K562 (cell line): ENCODE results near the gene CSPG5. TPM values are rescaled to one million over a fixed set of nuclear protein-coding genes. Genes with fewer than 3 reads are reported as not detected.

Experiments used
- ATAC-seq: fragments of 200-7000 bp; cut with Tn5 transposase; 3 replicates; pipeline ENCODE4 v1.9.1; 2020; ENCODE audit warnings: moderate library complexity
- BruUV-seq: library from RNA; stranded (reverse); fragments of 400-500 nt; replicated peaks from 2 replicates; lab custom pipeline; 2021; lab: Mats Ljungman, UMichigan
- CTCF ChIA-PET: fragments of 300-600 bp; formaldehyde crosslinking; extraction: SDS; loops from one replicate; lab custom pipeline; 2021; ENCODE audit warnings: low intra/inter-chr PET ratio; lab: Yijun Ruan, JAX
- POLR2A ChIA-PET: fragments of 300-600, 350-650 bp; sonication (Branson Sonifier 250); formaldehyde crosslinking; extraction: SDS; loops from one replicate; lab custom pipeline; 2021; ENCODE audit warnings: antibody characterized with exemption, inconsistent platforms; lab: Yijun Ruan, JAX
- DNase-seq, 4 experiments: peaks; one replicate each; pipeline versions ENCODE4 v3.0.0 to v3.0.0-alpha.2; 2011 to 2018; ENCODE audit warnings: low spot score in 3 of 4, mixed read lengths in 3 of 4; ENCODE audit errors: extremely low read depth in 1 of 4
- FAIRE-seq: peaks from 2 replicates; lab custom pipeline; 2011; peaks lifted over from hg19 to GRCh38; lab: Jason Lieb, UNC
- H2AFZ ChIP-seq: 2 replicates; pipeline ENCODE4 v1.6.0; 2011; ENCODE audit warnings: low read depth, low read length, control low read depth, inconsistent platforms
- H3K27ac ChIP-seq: fragments of 200-600 bp; 3 replicates; pipeline ENCODE4 v1.8.0; 2011; ENCODE audit warnings: low read depth, mild to moderate bottlenecking, control low read depth, inconsistent platforms, low read length, moderate library complexity, mixed read lengths; ENCODE audit errors: extremely low read depth
- H3K27me3 ChIP-seq, 2 experiments: fragments of 300-600 bp in 1 of 2; 2 replicates in 1 of 2; 3 replicates in 1 of 2; pipeline versions ENCODE4 v1.6.0 to v1.8.0; 2011; ENCODE audit warnings: inconsistent platforms in 2 of 2, low read length in 2 of 2, mild to moderate bottlenecking in 1 of 2, mixed read lengths in 1 of 2, moderate library complexity in 1 of 2; ENCODE audit not compliant: control insufficient read depth in 2 of 2, insufficient read depth in 2 of 2
- H3K36me3 ChIP-seq: fragments of 300-600 bp; 3 replicates; pipeline ENCODE4 v1.8.0; 2011; ENCODE audit warnings: mild to moderate bottlenecking, low read length, inconsistent platforms; ENCODE audit not compliant: control insufficient read depth, insufficient read depth
- H3K4me1 ChIP-seq, 2 experiments: fragments of 200-600 bp in 1 of 2; replicated peaks in 1 of 2; 2 replicates in 1 of 2; 3 replicates in 1 of 2; pipeline versions ENCODE4 v1.5.1 to v1.8.0; 2011; ENCODE audit warnings: inconsistent platforms in 2 of 2, low read length in 2 of 2, mild to moderate bottlenecking in 1 of 2, mixed read lengths in 1 of 2, moderate library complexity in 1 of 2; ENCODE audit not compliant: control insufficient read depth in 2 of 2, insufficient read depth in 2 of 2
- H3K4me2 ChIP-seq: 2 replicates; pipeline ENCODE4 v1.6.1; 2011; ENCODE audit warnings: low read length, control low read depth, inconsistent platforms, mixed read lengths; ENCODE audit not compliant: insufficient read depth
- H3K4me3 ChIP-seq: fragments of 200-600 bp; sonication (generic), shearing (Covaris generic); 2 replicates; pipeline ENCODE4 v1.5.1; 2016; ENCODE audit warnings: control low read depth, inconsistent platforms
- H3K79me2 ChIP-seq: fragments of 200-600 bp; 3 replicates; pipeline ENCODE4 v1.8.0; 2011; ENCODE audit warnings: low read length, inconsistent platforms; ENCODE audit not compliant: control insufficient read depth, insufficient read depth
- H3K9ac ChIP-seq, 2 experiments: 2 replicates each; pipeline versions ENCODE4 v1.6.0 to v1.6.1; 2011; ENCODE audit warnings: low read depth in 2 of 2, low read length in 2 of 2, control low read depth in 1 of 2, inconsistent platforms in 1 of 2, mild to moderate bottlenecking in 1 of 2, mixed read lengths in 1 of 2; ENCODE audit not compliant: insufficient read depth in 1 of 2
- H3K9me1 ChIP-seq: one replicate; pipeline ENCODE4 v1.6.0; 2011; ENCODE audit warnings: inconsistent platforms, mild to moderate bottlenecking, low read length, moderate library complexity; ENCODE audit not compliant: control insufficient read depth, insufficient read depth
- H3K9me3 ChIP-seq: replicated peaks from 2 replicates; pipeline ENCODE4 v1.5.1; 2011; ENCODE audit warnings: low read depth, low read length, inconsistent platforms; ENCODE audit not compliant: control insufficient read depth, insufficient read depth
- H4K20me1 ChIP-seq: replicated peaks from 2 replicates; pipeline ENCODE4 v1.6.1; 2011; ENCODE audit warnings: low read length, inconsistent platforms, mixed read lengths; ENCODE audit not compliant: control insufficient read depth, insufficient read depth
- ATF1 ChIP-seq, 2 experiments: fragments of 450-650 bp in 1 of 2; IDR thresholded peaks; 2 replicates each; pipeline ENCODE4 v1.6.1; 2016; ENCODE audit warnings: missing compliant biosample characterization in 1 of 2, missing genetic modification characterization in 1 of 2
- CGGBP1 ChIP-seq: fragments of 250-450 bp; sonication (Bioruptor Pico); IDR thresholded peaks from 2 replicates; pipeline ENCODE4 v1.9.0; 2021; ENCODE audit warnings: mild to moderate bottlenecking
- DMBX1 ChIP-seq: fragments of 250-450 bp; sonication (Bioruptor Pico); IDR thresholded peaks from 2 replicates; pipeline ENCODE4 v1.8.0; 2022; ENCODE audit warnings: inconsistent platforms, mild to moderate bottlenecking, moderate library complexity, borderline replicate concordance
- DPF2 ChIP-seq: fragments of 450-650 bp; IDR thresholded peaks from 2 replicates; pipeline ENCODE4 v1.6.1; 2016
- HDAC1 ChIP-seq, 2 experiments: fragments of 450-650 bp; IDR thresholded peaks; 2 replicates each; pipeline ENCODE4 v1.6.1; 2016 to 2017; ENCODE audit warnings: inconsistent platforms in 1 of 2, mild to moderate bottlenecking in 1 of 2, moderate library complexity in 1 of 2
- HDAC2 ChIP-seq: fragments of 450-650 bp; IDR thresholded peaks from 2 replicates; pipeline ENCODE4 v1.6.1; 2016; ENCODE audit warnings: mild to moderate bottlenecking
- MAFK ChIP-seq: IDR thresholded peaks from 2 replicates; pipeline ENCODE4 v1.6.1; 2011; ENCODE audit warnings: low read length, improper control_type of control experiment
- MTA1 ChIP-seq: fragments of 450-650 bp; IDR thresholded peaks from 2 replicates; pipeline ENCODE4 v1.6.1; 2017; ENCODE audit warnings: borderline replicate concordance
- NFE2 ChIP-seq: IDR thresholded peaks from 2 replicates; pipeline ENCODE4 v1.6.1; 2014; ENCODE audit warnings: antibody characterized with exemption, low read depth
- SMARCE1 ChIP-seq: fragments of 450-650 bp; IDR thresholded peaks from 2 replicates; pipeline ENCODE4 v1.7.1; 2016; ENCODE audit warnings: mild to moderate bottlenecking
- ZNF280A ChIP-seq: fragments of 450-650 bp; IDR thresholded peaks from 2 replicates; pipeline ENCODE4 v1.6.1; 2018; ENCODE audit warnings: mild to moderate bottlenecking, low read depth; ENCODE audit not compliant: partially characterized antibody
- ZNF511 ChIP-seq: sonication (generic); formaldehyde crosslinking; IDR thresholded peaks from 2 replicates; pipeline ENCODE4 v1.8.0; 2022; ENCODE audit warnings: mild to moderate bottlenecking, missing genetic modification reagents
- ZNF668 ChIP-seq: fragments of 250-450 bp; sonication (Bioruptor Pico); IDR thresholded peaks from 2 replicates; pipeline ENCODE4 v1.8.0; 2022; ENCODE audit warnings: mild to moderate bottlenecking, inconsistent platforms
- WGBS: fragments of 100-300 bp; shearing (Covaris generic); methylation state at CpG from one replicate; pipeline ENCODE4 v1.1.6; 2016; ENCODE audit warnings: low coverage, mixed read lengths; ENCODE audit not compliant: insufficient coverage; ENCODE audit errors: missing lambda C conversion rate; 5-methylcytosine and 5-hydroxymethylcytosine counted together
- in situ Hi-C: fragments of 300-500 bp; cut with MboI; formaldehyde crosslinking; loops from 4 replicates; pipeline ENCODE4 v1.15.0; 2018; ENCODE audit warnings: inconsistent platforms, mixed read lengths
- intact Hi-C: fragments of 100-400 bp; cut with micrococcal nuclease; formaldehyde crosslinking; loops from 2 replicates; pipeline ENCODE4 v1.14.2; 2022
- polyA plus RNA-seq, 8 experiments: library from polyadenylated mRNA; depleted of rRNA in 4 of 8; stranded (reverse) in 5 of 8; unstranded in 3 of 8; fragments of >200 nt; fragmentation: Nextera tagmentation in 2 of 8; fragmentation: Illumina TruSeq in 1 of 8; extraction: Ambion mirVana in 2 of 8; extraction: Trizol in 1 of 8; gene quantifications; 2 replicates each; pipeline versions ENCODE4 v1.2.1 to v1.2.3, GENCODE V29; 2011 to 2014; ENCODE audit warnings: inconsistent platforms in 1 of 8, missing spikeins in 1 of 8
- total RNA-seq, 7 experiments: library from RNA; depleted of rRNA in 6 of 7; stranded (reverse); fragments of >200 nt in 6 of 7; fragmentation: Illumina TruSeq in 2 of 7; extraction: Trizol in 2 of 7; gene quantifications; 2 replicates each; pipeline versions ENCODE4 v1.2.1 to v1.2.3, GENCODE V29; 2011 to 2021; ENCODE audit warnings: low replicate concordance in 1 of 7
- TF ChIP-seq, protein P1 (sequence below): fragments of 250-450 bp; sonication (Bioruptor Pico); IDR thresholded peaks from 2 replicates; pipeline ENCODE4 v1.9.0; 2021; ENCODE audit warnings: mild to moderate bottlenecking, inconsistent platforms
- TF ChIP-seq, protein P2 (sequence below), 2 experiments: fragments of 450-650 bp; IDR thresholded peaks; 2 replicates each; pipeline ENCODE4 v1.6.1; 2016

Gene CSPG5
- total and polyA plus RNA-seq, 9 of the 15 experiments (the other 6 are each of a cell fraction or from before 2014, with no cell fraction given) = 0.06 to 3.3 (median 2.4) TPM

DNA sequence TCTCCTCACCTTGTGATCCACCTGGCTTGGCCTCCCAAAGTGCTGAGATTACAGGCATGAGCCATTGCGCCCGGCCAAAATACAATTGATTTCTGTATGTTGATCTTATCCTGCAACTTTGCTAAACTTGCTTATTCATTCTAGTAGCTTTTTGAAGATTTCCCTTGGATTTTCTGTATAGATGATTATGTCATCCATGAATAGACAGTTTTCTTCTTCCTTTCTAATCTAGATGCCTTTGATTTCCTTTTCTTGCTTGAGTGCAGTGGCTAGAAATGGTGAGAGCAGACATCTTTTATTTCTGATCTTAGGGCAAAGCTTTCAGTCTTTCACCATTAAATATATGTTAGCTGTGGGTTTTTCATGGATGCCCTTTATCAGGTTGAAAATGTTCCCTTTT is 60.7 kb downstream of the CSPG5 start (continued):
- TF ChIP-seq ZNF511 (CRISPR knock-in tag) = no peak
- TF ChIP-seq DPF2 = peak; percentile 56; the same call in 1 of the 2 replicates
- peak; percentile 70 for TF ChIP-seq NFE2
- no peak for TF ChIP-seq ZNF280A
- TF ChIP-seq CGGBP1 (CRISPR knock-in tag) = no peak

DNA sequence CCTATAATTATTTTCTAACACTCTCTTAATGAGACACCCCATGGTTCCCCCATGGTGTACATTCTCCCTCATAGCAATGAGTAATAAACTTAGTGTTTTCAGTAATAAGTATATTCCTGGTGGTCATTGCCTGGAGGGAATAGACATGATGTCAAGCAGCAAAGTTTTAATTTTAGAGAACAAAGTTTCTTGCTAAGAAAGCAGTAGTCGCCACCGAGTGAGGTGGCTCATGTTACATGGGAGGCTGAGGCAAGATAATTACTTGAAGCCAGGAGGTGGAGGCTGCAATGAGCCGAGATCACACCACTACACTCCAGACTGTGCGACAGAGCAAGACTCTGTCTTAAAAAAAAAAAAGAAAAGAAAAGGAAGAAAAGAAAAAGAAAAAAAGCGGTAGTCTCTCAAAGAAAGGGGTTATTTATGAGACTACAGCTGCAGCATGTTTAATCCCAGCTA is 62.8 kb downstream of the CSPG5 start:
- peaks cover 30 to 33% of the 10 kb centered on the region in 2 experiments for H3K4me1 ChIP-seq
- TF ChIP-seq HDAC1 (IDR thresholded peaks at IDR 0.05) (peak in 1 of 2 experiments; percentile 47; a peak in 1 of 4 replicates), DMBX1 (CRISPR knock-in tag) (0 out of 2 replicates have a peak, but pooled peaks have one; percentile 18), MAFK (no peak), HDAC2 (peak; percentile 39; the same call in 1 of the 2 replicates), DPF2 (peak; percentile 71; the same call in 1 of the 2 replicates), ATF1 (CRISPR knock-in tag; IDR thresholded peaks at IDR 0.05) (no peak), ATF1 (tag; IDR thresholded peaks at IDR 0.05) (0 out of 2 replicates have a peak, but pooled peaks have one; percentile 17), MTA1 (peak; percentile 23; the same call in 1 of the 2 replicates), SMARCE1 (peak; percentile 56), ZNF668 (CRISPR knock-in tag) (peak; percentile 15; the same call in 1 of the 2 replicates)
- TF ChIP-seq, protein P1, sequence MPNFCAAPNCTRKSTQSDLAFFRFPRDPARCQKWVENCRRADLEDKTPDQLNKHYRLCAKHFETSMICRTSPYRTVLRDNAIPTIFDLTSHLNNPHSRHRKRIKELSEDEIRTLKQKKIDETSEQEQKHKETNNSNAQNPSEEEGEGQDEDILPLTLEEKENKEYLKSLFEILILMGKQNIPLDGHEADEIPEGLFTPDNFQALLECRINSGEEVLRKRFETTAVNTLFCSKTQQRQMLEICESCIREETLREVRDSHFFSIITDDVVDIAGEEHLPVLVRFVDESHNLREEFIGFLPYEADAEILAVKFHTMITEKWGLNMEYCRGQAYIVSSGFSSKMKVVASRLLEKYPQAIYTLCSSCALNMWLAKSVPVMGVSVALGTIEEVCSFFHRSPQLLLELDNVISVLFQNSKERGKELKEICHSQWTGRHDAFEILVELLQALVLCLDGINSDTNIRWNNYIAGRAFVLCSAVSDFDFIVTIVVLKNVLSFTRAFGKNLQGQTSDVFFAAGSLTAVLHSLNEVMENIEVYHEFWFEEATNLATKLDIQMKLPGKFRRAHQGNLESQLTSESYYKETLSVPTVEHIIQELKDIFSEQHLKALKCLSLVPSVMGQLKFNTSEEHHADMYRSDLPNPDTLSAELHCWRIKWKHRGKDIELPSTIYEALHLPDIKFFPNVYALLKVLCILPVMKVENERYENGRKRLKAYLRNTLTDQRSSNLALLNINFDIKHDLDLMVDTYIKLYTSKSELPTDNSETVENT (CRISPR knock-in tag) = no peak
- TF ChIP-seq, protein P2, sequence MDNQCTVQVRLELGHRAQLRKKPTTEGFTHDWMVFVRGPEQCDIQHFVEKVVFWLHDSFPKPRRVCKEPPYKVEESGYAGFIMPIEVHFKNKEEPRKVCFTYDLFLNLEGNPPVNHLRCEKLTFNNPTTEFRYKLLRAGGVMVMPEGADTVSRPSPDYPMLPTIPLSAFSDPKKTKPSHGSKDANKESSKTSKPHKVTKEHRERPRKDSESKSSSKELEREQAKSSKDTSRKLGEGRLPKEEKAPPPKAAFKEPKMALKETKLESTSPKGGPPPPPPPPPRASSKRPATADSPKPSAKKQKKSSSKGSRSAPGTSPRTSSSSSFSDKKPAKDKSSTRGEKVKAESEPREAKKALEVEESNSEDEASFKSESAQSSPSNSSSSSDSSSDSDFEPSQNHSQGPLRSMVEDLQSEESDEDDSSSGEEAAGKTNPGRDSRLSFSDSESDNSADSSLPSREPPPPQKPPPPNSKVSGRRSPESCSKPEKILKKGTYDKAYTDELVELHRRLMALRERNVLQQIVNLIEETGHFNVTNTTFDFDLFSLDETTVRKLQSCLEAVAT (IDR thresholded peaks at IDR 0.05) = peak; percentile 46 to 70; a peak in 1 of 4 replicates

More for the DNA sequence above, 62.8 kb downstream of the CSPG5 start:
- peak overlapping the region in 1 of 2 experiments; percentile 53; a peak in 2 of 4 replicates for H3K9ac ChIP-seq
- CTCF ChIA-PET = interaction anchor here (0.6 kb wide), 1 partner anchor 76 kb away, joined by 3 read pairs; no protein-coding TSS in a partner anchor
- H3K36me3 ChIP-seq = peaks cover 12% of the 10 kb centered on the region; the same call in 2 of the 3 replicates
- H3K79me2 ChIP-seq = peaks cover 23% of the 10 kb centered on the region
- in situ Hi-C loops (loop anchor here (5.0 kb wide), 1 partner anchor 271 kb away; no protein-coding TSS in a partner anchor), intact Hi-C loops (no loop called here)
- H3K9me3 ChIP-seq = no peaks in the 10 kb centered on the region
- POLR2A ChIA-PET = interaction anchor here (0.6 to 1.8 kb wide), 7 partner anchors 11 to 309 kb away, joined by 3 to 6 read pairs (median 3); partner anchors contain the start of gene SCAP
- 3% methylated on average over 5 of the region's 5 CpGs for WGBS
- H3K27me3 ChIP-seq = no peaks in the 10 kb centered on the region
- ATAC-seq = peak; percentile 19; the same call in 2 of the 3 replicates
- DNase-seq = peak in 1 of 4 experiments; percentile 79
- no peak overlapping the region for H3K4me3 ChIP-seq
- no peak for FAIRE-seq
- H3K4me2 ChIP-seq = peak overlapping the region; percentile 49
- peak overlapping the region; percentile 62 for H3K27ac ChIP-seq
- no peaks in the 10 kb centered on the region for H4K20me1 ChIP-seq
- H2AFZ ChIP-seq = peak overlapping the region; percentile 88
- no TSS peak for BruUV-seq
- peaks cover 3% of the 10 kb centered on the region for H3K9me1 ChIP-seq
